ENCODE measurements around the gene GPR68. TPM values are rescaled to one million over a fixed set of nuclear protein-coding genes. Genes with fewer than 3 reads are reported as not detected.

GPR68 gene, protein sequence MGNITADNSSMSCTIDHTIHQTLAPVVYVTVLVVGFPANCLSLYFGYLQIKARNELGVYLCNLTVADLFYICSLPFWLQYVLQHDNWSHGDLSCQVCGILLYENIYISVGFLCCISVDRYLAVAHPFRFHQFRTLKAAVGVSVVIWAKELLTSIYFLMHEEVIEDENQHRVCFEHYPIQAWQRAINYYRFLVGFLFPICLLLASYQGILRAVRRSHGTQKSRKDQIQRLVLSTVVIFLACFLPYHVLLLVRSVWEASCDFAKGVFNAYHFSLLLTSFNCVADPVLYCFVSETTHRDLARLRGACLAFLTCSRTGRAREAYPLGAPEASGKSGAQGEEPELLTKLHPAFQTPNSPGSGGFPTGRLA
- 0.64 TPM for total RNA-seq

DNA sequence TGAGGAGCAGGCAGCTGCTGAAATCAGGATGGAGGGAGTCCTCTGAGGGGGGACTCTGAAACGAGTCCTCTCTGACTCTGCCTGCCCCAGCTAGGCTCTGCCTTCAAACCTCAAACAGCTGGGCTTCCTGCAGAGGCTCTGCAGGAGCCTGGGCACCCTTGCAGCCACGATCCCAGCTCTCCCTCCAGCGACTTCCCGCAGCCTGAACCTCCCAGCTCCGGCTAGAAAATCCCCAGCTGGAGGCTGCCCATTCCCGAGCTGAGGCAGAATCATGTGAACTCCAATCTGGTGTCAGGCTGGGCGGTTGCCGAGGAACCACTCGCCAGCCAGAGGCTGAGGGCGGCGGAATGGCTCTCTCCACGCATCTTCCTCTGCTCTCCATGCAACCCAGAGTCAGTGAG is at the start of gene GPR68:
GPR68 (minus strand) TSS at position 204 of the 401 bp plus-strand sequence. CDS start 9,654 bp downstream, outside the sequence.

Other genes with a start within 250 kb of the GPR68 start
- 10.6 TPM for gene RPS6KA5, start 184.1 kb downstream of the GPR68 start, total RNA-seq
- 81.0 TPM for gene DGLUCY, start 130.6 kb downstream of the GPR68 start, total RNA-seq
- gene CCDC88C, start 173.1 kb upstream of the GPR68 start, total RNA-seq: 38.6 TPM

Data from metanephros (tissue), 1 donor.